HCT116 (cell line): Measurements from ENCODE around the gene C4orf50.

Experiments
- CTCF ChIP-seq, 3 experiments: fragments of 200-600 bp in 1 of 3; sonication (generic) in 1 of 3; IDR thresholded peaks in 2 of 3; conservative IDR thresholded peaks in 1 of 3; 2 replicates each; pipeline ENCODE4 v1.5.1; 2012 to 2017; ENCODE audit warnings: low read depth in 2 of 3, low read length in 2 of 3, antibody characterized with exemption in 1 of 3, borderline replicate concordance in 1 of 3, control low read depth in 1 of 3, mild to moderate bottlenecking in 1 of 3, mixed read lengths in 1 of 3, mixed run types in 1 of 3, moderate library complexity in 1 of 3; ENCODE audit not compliant: insufficient read depth in 1 of 3
- EZH2 ChIP-seq: fragments of 200-600 bp; sonication (generic); IDR thresholded peaks from 2 replicates; pipeline ENCODE4 v1.6.1; 2017; ENCODE audit warnings: antibody characterized with exemption, mixed run types
- JUND ChIP-seq: IDR thresholded peaks from 2 replicates; pipeline ENCODE4 v1.6.1; 2012
- POLR2AphosphoS5 ChIP-seq: IDR thresholded peaks from 2 replicates; pipeline ENCODE4 v1.6.1; 2011; ENCODE audit warnings: mild to moderate bottlenecking, low read depth, low read length, moderate library complexity
- SIN3A ChIP-seq: IDR thresholded peaks from 2 replicates; pipeline ENCODE4 v1.6.1; 2012; ENCODE audit warnings: low read depth
- SP1 ChIP-seq: IDR thresholded peaks from 2 replicates; pipeline ENCODE4 v1.6.1; 2012; ENCODE audit warnings: low read depth
- SRF ChIP-seq: IDR thresholded peaks from 2 replicates; pipeline ENCODE4 v1.6.1; 2012; ENCODE audit warnings: low read depth
- ZFX ChIP-seq: fragments of 450-650 bp; IDR thresholded peaks from 2 replicates; pipeline ENCODE4 v1.6.1; 2017
- TF ChIP-seq, protein P1 (sequence below): IDR thresholded peaks from 2 replicates; pipeline ENCODE4 v1.6.1; 2012

- TF ChIP-seq SIN3A = no peak
- TF ChIP-seq, protein P1, sequence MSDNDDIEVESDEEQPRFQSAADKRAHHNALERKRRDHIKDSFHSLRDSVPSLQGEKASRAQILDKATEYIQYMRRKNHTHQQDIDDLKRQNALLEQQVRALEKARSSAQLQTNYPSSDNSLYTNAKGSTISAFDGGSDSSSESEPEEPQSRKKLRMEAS = no peak
- TF ChIP-seq POLR2AphosphoS5 = no peak
- TF ChIP-seq SP1 = no peak
- TF ChIP-seq JUND = no peak
- no peak for TF ChIP-seq SRF
- no peak for TF ChIP-seq CTCF (IDR thresholded peaks at IDR 0.05 in 2 of 3, conservative IDR thresholded peaks at IDR 0.05 in 1 of 3; ENCODE audit: borderline replicate concordance in 1 of 3, insufficient read depth in 1 of 3, low read depth in 2 of 3, low read length in 2 of 3)
- no peak for TF ChIP-seq ZFX
- TF ChIP-seq EZH2 = no peak
Measured at GRCh38 chr4:5965225-5965624, 53.0 kb downstream of the C4orf50 start.
